ENCODE data around the gene KIF4B. TPM values are rescaled to one million over a fixed set of nuclear protein-coding genes. Genes with fewer than 3 reads are reported as not detected.

The KIF4B gene
- total RNA-seq, 3 donors from 2014 or later (not counting 1 experiment from before 2014, with no cell fraction given): not detected

GRCh38 chr5:155044591-155044990 is 31.0 kb downstream of the KIF4B start:
- no peak for TF ChIP-seq CTCF (IDR thresholded peaks at IDR 0.05)
- ATAC-seq: no peak
- Histone ChIP-seq H3K4me1 (ENCODE audit: control insufficient read depth, insufficient read depth, low read length) (no peaks in the 10 kb centered on the region), H3K9me3 (ENCODE audit: control insufficient read depth, insufficient read depth, low read length) (no peaks in the 10 kb centered on the region), H3K36me3 (ENCODE audit: control insufficient read depth, insufficient read depth, low read length) (no peaks in the 10 kb centered on the region), H3K27me3 (ENCODE audit: control insufficient read depth, insufficient read depth, low read length) (no peaks in the 10 kb centered on the region), H3K4me3 (ENCODE audit: low read length) (no peak overlapping the region), H3K27ac (ENCODE audit: low read length) (no peak overlapping the region)
- Mint-ChIP-seq H3K4me1 (no peaks in the 10 kb centered on the region), H3K27me3 (ENCODE audit: low read depth in 2 of 2) (peaks cover 2 to 14% of the 10 kb centered on the region in 2 donors), H3K36me3 (no peaks in the 10 kb centered on the region), H3K4me3 (no peak overlapping the region), H3K9me3 (no peaks in the 10 kb centered on the region), H3K27ac (no peak overlapping the region)
- intact Hi-C loops (cut with micrococcal nuclease): no loop called here
- DNase-seq: no peak

GRCh38 chr5:155046591-155046990 is 33.0 kb downstream of the KIF4B start:
- no peak overlapping the region for H3K27ac ChIP-seq (ENCODE audit: low read length)
- H3K4me3 ChIP-seq (ENCODE audit: low read length): no peak overlapping the region
- no peaks in the 10 kb centered on the region for H3K9me3 ChIP-seq (ENCODE audit: control insufficient read depth, insufficient read depth, low read length)
- Mint-ChIP-seq H3K27ac (no peak overlapping the region), H3K4me3 (no peak overlapping the region), H3K4me1 (no peaks in the 10 kb centered on the region), H3K9me3 (no peaks in the 10 kb centered on the region), H3K36me3 (no peaks in the 10 kb centered on the region), H3K27me3 (ENCODE audit: low read depth in 2 of 2) (peaks cover 2 to 14% of the 10 kb centered on the region in 2 donors)
- TF ChIP-seq CTCF (IDR thresholded peaks at IDR 0.05): no peak
- ATAC-seq (no peak), DNase-seq (no peak)
- intact Hi-C loops (cut with micrococcal nuclease): no loop called here
- 76% methylated on average over 2 of the region's 2 CpGs for WGBS (ENCODE audit: insufficient coverage)
- H3K36me3 ChIP-seq (ENCODE audit: control insufficient read depth, insufficient read depth, low read length): no peaks in the 10 kb centered on the region
- H3K27me3 ChIP-seq (ENCODE audit: control insufficient read depth, insufficient read depth, low read length): no peaks in the 10 kb centered on the region
- H3K4me1 ChIP-seq (ENCODE audit: control insufficient read depth, insufficient read depth, low read length): no peaks in the 10 kb centered on the region

- H3K9me3 Mint-ChIP-seq: no peaks in the 10 kb centered on the region
- H3K36me3 Mint-ChIP-seq: no peaks in the 10 kb centered on the region
- intact Hi-C loops (cut with micrococcal nuclease): no loop called here
- Histone ChIP-seq H3K9me3 (ENCODE audit: control insufficient read depth, insufficient read depth, low read length) (no peaks in the 10 kb centered on the region), H3K27ac (ENCODE audit: low read length) (no peak overlapping the region), H3K27me3 (ENCODE audit: control insufficient read depth, insufficient read depth, low read length) (no peaks in the 10 kb centered on the region), H3K4me1 (ENCODE audit: control insufficient read depth, insufficient read depth, low read length) (no peaks in the 10 kb centered on the region), H3K36me3 (ENCODE audit: control insufficient read depth, insufficient read depth, low read length) (no peaks in the 10 kb centered on the region), H3K4me3 (ENCODE audit: low read length) (no peak overlapping the region)
- H3K4me3 Mint-ChIP-seq: no peak overlapping the region
- ATAC-seq (no peak), DNase-seq (no peak)
- WGBS (ENCODE audit: insufficient coverage): 88% methylated on average over 7 of the region's 8 CpGs
- H3K27me3 Mint-ChIP-seq (ENCODE audit: low read depth in 2 of 2): peaks cover 2 to 14% of the 10 kb centered on the region in 2 donors
- no peaks in the 10 kb centered on the region for H3K4me1 Mint-ChIP-seq
- TF ChIP-seq CTCF (IDR thresholded peaks at IDR 0.05): no peak
- no peak overlapping the region for H3K27ac Mint-ChIP-seq
Observed at GRCh38 chr5:155047818-155048217, 34.3 kb downstream of the KIF4B start.

GRCh38 chr5:155049569-155050383 is 36.2 kb downstream of the KIF4B start:
- peak in 1 of 2 donors; percentile 3 for DNase-seq

More at GRCh38 chr5:155049569-155050383, 36.2 kb downstream of the KIF4B start:
- intact Hi-C loops (cut with micrococcal nuclease): no loop called here
- 86% methylated on average over 1 of the region's 1 CpG for WGBS (ENCODE audit: insufficient coverage)
- no peaks in the 10 kb centered on the region for H3K4me1 Mint-ChIP-seq
- H3K4me3 Mint-ChIP-seq: no peak overlapping the region
- Histone ChIP-seq H3K27me3 (ENCODE audit: control insufficient read depth, insufficient read depth, low read length) (no peaks in the 10 kb centered on the region), H3K27ac (ENCODE audit: low read length) (no peak overlapping the region), H3K4me3 (ENCODE audit: low read length) (no peak overlapping the region), H3K9me3 (ENCODE audit: control insufficient read depth, insufficient read depth, low read length) (no peaks in the 10 kb centered on the region), H3K36me3 (ENCODE audit: control insufficient read depth, insufficient read depth, low read length) (no peaks in the 10 kb centered on the region), H3K4me1 (ENCODE audit: control insufficient read depth, insufficient read depth, low read length) (no peaks in the 10 kb centered on the region)
- no peaks in the 10 kb centered on the region for H3K36me3 Mint-ChIP-seq
- H3K27me3 Mint-ChIP-seq (ENCODE audit: low read depth in 2 of 2): peaks cover 4 to 9% of the 10 kb centered on the region in 2 donors
- H3K27ac Mint-ChIP-seq: no peak overlapping the region
- no peak for TF ChIP-seq CTCF (IDR thresholded peaks at IDR 0.05)
- ATAC-seq: no peak
- H3K9me3 Mint-ChIP-seq: no peaks in the 10 kb centered on the region
